HG03439 (cell line): Measurements from ENCODE around the gene MINDY4.
A peak's percentile ranks its signal among the peaks of the same experiment; 100 is the strongest.

Source experiments
- ATAC-seq: cut with Tn5 transposase; IDR thresholded peaks from one replicate; pipeline ENCODE4 v1.9.1; 2021; ENCODE audit warnings: mild to moderate bottlenecking, moderate library complexity; ENCODE audit not compliant: unreplicated experiment

Gene MINDY4

DNA sequence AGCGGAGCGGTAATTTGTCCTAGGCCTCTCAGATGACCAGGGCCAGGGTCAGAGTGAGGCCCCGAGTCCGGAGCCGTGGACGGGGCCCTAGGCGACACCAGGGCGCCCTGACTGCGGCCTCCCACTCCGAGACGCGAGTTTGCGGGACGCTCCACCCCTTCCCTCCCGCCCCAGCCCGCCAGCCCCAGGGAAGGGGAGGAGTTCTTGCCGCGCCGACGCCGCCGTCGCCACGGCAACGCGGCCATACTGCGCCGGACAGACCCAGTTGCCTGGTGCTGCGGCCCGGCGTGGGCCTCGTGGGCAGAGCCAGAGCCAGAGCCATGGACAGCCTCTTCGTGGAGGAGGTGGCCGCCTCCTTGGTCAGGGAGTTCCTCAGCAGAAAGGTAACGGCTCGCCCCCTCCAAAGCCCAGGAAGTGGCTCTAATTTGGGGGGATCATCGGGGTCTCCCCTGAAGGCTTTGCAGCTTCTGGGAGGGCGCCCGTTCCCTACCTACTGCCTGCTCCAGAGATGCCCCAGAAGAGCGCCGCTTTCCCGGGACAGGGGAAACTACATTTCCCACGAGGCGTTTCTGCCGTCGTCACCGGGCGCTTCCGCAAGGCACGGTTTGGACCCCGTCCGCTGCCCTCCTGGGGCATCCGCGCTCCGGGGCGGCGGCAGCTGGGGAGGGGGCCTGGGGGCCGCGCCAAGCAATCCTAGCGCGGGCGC lies at the start of gene MINDY4:
Gene MINDY4 (plus strand): TSS at position 244 of the 706 bp plus-strand sequence. CDS start 77 bp downstream, at position 321.
- peak; percentile 75 for ATAC-seq

DNA sequence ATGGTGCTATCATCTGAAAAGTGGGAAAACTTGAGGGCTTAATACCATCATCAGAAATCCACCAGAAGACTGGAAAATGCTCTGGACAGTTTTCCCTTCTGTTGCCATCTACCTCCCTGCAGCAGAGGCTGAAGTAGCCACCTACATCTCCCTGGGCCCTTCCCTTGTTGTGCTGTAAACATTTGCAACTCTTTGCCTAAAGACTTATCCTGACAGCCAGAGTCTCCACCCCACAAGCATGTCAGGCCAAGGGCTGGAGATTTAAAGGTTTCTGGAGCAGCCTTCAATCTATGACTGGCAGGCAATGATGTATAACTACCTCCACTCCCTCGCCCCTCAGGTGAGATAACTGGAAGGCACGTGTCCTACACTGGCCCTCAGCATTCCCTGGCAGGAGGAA lies 49.0 kb upstream of the MINDY4 start:
- ATAC-seq: no peak

DNA sequence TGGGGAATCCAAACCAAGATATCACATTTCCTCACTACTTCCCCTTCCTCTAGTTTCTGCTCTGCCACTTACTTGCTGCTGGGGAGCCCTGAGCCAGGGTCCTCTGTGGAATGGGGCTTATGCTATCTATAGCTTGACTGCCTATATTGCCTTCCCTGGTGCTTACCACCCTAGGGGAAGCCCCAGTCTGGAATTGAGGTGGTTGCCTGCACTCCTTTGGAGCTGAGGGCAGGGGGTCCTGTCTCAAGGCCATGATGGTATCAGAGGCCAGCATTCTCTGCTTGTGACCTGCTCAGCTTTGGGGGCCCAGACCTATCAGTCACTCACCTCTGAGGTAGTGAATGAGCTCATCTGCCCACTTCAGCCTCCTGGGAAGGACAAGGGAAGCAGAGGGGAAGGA lies 48.5 kb upstream of the MINDY4 start:
- no peak for ATAC-seq

DNA sequence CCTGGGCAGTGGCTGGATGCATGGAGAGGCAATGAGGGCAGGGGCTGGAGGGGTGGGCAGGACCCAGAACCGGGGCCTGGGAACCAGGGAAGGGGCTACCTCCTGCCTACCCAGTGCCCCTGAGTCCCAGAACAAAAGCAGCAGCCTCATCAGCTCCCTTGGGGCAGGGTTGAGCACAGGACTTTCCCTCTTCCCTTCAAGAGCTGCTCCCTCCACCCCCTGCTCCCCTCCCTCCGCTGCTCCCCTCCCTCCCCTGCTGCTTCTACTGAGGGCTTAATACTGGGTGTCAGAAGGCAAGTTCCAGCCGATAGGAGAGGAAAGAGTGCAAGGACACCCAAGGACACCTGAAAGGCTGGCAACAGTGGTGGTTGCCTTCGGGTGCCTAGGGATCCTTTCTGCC lies 47.4 kb upstream of the MINDY4 start:
- ATAC-seq: no peak

DNA sequence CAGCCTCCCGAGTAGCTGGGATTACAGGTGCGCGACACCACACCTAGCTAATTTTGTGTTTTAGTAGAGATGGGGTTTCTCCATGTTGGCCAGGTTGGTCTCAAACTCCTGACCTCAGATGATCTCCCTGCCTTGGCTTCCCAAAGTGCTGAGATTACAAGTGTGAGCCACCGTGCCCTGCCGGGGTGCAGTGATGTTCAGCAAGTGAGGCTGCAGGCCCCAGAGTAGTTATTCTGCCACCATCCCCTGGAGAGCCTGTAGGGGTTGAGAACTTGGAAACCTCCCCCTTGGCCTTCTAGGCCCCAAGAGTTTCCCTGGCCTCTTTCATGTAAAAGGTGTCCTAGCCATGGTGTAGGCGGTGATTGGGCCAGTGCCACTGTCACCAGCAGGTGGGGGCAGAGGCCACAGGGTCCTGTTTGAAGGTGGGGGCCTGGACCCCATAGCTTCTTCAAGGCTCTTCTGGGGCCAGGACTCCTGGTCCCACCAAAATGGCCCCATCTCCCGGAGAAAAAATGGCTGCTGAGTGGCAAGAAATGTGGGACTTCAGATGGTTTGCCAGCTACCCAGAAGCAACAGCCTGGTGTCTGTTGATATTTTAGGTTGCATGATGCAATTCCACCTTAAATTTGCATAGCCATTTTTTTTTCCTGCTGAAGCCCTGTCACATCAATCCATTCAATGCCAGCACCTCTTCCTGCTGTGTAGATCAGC lies 44.8 kb upstream of the MINDY4 start:
- no peak for ATAC-seq

DNA sequence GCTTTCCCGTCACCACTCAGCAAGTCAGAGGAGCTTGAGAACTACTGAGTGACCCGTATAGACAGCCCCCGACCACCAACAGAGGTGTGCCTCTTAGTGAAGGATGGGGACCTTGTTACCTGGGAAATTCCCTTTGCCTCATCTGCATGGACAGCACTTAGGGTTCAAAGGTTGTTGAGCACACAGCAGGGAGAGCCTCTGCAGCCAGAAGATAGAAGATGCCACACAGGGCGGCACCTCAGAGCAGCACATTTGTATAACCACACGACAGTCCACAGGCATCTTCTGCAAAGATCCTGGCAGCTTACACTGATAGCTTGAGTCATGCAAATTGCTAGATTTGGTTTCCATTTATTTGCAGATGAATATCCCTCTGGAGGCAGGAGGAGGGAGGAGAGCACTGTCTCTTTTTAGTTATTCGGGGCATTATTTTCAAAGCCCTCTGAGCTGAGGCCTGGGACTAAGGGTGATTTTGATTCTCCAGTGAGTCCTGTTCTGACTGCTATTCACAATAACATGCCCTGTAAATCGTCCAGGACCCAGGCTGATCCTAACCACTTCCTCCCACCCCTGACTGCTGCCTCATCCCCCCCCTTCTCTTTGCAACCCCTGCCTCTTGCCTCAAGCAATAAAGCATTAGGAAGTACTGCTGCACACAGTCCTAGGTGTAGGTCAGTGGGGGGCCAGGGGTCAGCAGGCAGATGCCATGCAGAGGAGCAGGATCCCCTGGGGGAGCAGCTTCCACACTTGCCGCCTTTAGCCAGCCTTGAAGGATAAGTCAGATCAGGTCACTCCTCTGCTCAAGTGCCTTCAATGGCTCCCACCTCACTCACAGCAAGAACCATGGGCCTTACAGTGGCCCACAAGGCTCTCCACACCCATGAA lies 43.9 kb upstream of the MINDY4 start:
- no peak for ATAC-seq

DNA sequence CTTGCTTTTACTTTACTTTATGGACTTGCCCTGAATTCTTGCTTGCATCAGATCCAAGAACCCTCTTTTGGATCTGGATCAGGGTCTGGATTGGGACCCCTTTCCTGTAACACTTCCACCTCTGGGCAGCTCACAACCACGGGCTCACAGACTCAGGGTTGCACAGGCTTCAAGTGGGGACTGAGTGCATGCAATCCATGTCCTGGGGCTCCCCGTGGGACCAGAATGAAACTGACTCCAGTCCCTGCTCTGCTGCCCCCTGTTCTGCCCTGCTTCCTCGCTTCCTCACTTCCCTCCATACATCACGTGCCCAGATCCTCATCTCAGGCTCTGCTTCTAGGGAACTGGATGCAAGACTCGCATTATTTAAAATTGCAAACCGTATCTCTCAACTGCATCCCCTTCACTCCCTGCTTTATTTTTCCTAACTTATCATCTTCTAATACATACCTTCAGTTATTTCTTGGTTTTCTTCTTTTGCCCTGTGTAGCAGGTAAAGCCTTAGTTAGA lies 42.6 kb upstream of the MINDY4 start:
- ATAC-seq: no peak

DNA sequence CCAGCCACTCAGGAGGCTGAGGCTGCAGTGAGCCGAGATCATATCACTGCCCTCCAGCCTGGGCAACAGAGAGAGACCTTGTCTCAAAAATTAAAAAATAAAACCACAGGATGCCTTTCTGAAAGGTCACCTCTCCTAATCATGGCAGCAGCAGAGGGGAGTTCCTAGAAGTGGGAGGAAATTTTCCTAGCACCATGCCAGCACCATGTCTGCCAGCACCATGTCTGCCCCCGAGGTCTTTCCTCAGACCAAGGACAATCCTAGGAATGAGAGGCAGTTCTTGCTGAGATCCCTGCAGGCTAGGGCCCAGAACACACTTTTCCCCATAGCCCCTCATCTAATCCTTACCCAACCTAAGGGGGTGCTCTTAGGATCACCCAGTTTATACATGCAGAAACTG lies 41.6 kb upstream of the MINDY4 start:
- ATAC-seq: no peak

DNA sequence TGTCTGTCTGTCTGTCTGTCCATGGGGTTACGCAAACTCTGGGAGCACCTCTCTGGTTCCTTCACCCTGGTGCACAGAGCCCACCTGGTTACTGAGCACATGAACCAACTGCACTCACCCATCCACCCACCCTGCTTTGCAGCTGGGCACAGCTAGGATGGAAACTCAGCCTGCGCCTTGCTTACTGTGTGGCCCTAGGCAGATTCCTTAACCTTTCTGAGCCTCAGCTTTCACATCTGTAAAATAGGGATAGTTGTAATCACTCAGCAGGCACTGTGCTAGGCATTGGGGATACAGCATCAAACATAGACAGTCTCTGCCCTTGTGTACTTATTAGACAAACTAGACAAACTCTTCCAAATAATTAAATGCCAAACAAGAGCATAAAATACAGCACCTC lies 41.1 kb upstream of the MINDY4 start:
- ATAC-seq: no peak

DNA sequence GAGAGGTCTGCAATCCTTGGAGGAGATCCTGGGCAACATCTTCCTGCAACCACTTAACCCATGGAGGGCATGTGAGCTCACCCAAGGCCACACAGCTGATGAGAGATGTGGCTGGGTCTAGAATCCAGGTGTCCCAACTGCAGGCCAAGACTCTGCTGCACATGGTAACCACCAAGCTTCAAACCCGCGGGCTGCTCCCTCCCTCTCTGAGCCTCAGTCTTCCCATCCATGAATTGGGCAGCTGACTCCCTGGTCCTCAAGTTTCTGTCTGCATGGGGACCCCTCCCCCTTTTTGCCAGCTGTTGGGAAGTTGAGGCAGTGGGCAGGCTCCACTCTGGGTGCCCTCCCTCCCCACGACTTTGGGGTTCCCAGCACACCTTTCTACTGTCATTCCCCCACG lies 40.2 kb upstream of the MINDY4 start:
- no peak for ATAC-seq

DNA sequence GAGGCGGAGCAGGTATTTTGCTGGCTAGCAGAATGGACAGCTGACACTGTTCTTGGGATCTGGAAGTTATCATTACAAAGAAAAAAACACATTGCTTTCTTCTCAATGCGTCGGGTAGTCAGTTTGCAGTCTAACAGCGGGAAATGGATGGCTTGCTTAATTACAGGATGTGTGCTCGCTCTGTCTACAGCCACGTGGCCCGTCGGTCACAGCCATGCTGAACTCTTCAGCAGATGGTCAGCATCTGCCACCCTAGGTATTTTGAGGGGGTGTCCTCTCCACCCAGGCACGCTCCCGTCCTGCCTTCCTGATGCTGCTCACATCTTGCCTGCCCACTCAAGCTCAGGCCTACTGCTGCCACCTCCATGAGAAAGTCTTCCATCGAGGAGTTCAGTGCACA lies 39.6 kb upstream of the MINDY4 start:
- no peak for ATAC-seq

DNA sequence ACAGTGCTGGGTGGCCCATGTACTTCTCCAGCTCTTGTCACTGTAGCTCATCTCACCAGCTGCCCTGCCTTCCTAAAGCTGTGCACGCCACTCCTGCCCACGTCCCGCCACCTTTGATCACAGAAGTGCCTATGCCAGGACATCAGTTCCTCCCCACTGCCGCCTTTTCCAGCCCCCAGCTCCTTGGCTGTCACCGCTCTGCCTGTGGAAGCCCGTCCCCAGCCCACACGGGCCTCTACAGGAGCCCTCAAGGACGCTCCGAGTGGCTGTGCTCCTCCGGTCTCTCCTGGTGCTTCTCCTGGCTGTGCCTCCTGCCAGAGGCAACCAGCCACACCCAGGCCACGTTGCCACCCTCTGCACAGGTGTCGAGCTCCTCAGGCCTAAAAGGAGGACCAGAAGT lies 38.6 kb upstream of the MINDY4 start:
- no peak for ATAC-seq

DNA sequence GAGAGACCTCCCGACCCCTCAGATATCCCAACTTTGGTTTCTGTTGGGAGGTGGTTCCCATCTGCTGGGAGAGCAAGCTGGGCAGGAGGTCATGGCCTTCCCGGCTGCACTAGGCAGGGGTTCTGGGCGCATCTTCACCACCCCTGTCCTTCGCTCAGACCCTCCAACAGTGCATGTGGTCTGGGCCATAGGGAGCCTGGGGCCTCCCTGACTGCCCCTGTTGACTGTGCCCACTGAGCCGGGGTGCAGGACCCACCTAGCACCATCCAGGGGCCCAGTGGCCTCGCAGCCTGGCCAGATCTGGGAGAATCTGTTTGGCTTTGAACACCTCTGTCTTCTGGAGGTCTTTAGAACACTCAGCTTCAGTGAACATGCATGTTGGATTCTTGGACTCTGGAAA lies 38.0 kb upstream of the MINDY4 start:
- no peak for ATAC-seq

DNA sequence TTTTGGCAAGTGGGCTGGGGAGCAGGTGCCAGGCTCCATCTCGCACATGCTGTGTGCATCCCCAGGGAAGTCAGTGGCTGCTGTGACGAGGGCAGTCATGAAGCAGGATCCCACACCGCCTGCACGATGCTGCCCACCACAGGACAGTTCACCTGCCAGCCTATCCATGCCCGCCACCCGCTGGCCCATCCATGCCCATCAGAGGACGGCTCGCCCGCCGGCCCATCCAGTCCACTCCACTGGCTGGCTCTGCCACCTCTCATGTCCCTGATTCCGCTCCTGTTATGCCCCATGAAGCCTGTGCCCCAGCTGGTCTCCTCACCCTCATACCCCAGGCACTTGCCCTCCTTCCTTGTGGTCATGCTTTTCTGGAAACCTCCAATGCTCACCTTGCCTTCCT lies 37.5 kb upstream of the MINDY4 start:
- ATAC-seq: no peak

DNA sequence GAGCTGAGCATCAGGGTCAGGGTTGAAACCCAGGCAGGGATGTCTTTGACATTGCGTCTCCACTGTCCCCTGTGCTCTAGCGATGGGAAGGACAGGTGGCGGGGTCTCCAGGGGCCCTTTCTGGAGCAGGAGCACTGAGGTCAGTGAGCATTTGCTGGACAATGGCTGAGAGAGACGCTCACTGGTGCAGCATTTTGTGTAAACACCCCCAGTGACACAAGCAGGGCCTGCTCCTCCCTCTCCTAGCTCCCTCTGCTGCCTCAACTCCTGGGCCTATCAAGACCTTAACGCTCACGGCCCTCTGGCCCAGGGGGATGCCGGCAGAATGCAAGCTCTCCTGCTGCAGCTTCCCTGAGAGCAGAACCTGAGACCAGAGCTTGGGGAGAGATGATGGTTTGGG lies 36.7 kb upstream of the MINDY4 start:
- ATAC-seq: no peak

DNA sequence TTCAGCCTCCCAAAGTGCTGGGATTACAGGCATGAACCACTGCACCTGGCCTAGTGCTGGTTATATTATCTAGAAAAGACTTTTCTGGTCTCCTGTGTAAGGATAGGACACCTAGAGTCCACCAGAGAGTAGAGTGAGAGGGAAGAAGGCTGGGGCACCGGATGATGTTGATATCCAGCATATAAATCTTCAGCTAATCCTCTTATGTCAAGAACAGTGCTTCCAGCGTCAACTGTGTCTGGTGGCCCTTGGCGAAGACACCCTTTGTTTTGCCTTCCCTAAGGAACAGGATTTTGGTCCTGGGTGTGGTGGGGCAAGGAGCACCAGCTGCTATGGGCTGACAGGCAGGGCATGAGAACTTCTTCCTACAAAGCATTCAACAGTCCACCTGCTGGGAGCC lies 35.6 kb upstream of the MINDY4 start:
- ATAC-seq: no peak

DNA sequence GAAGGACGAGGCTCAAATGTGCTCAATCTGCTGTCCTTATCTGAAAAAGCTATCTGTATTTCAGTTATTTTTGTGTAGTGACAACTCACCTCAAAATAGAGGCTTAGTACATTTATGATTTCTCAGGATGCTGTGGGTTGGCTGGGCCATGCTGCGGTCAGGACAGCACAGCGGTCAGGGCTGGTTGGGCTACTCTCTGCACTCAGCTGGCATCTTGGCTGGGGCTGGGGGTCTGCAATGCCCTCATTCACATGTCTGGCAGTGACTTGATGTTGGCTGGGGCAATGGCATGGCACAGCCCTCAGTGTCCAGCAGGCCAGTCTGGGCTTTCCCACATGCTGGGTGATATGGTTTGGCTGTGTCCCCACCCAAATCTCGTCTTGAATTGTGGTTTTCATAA lies 34.9 kb upstream of the MINDY4 start:
- ATAC-seq: no peak

DNA sequence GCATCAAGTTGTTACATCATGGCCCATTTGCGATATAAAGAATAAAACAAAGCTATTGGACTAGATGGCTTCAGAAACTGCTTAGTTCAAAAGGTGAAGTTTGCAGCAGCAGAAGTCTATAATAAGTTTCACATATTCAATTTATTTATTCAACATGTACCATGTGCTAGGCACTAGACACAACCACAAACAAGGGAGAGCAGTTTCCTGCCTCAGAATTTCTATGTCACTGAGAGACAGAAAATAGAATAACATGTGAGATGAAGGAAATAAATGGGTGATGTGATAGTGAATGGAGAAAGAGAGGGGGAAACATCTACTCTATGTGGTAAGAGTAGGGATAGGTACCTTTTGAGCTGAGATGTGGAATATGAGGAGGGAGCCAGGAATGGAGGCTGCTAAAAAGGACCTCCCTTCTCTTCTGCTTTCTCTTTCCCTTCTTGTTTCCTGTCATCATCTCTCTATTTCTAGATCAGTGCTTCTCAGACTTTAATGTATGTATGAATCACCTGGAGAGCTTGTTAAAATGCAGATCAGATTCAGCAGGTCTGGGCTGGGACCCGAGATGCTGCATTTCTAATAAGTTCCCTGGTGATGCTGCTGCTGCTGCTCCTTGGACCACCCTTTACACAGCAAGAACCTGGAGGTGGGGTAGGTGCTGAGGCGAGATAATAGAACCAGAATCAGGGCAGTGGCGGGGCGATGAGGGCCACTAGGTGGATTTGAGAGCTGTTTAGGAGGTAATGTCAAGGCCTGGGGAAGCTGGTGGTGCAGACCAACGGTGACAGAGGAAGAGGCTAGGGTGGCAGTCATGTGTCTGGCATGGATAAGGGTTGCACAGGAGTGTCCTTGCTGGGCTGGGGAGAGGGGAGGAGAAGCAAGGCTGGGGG lies 32.9 kb upstream of the MINDY4 start:
- no peak for ATAC-seq

DNA sequence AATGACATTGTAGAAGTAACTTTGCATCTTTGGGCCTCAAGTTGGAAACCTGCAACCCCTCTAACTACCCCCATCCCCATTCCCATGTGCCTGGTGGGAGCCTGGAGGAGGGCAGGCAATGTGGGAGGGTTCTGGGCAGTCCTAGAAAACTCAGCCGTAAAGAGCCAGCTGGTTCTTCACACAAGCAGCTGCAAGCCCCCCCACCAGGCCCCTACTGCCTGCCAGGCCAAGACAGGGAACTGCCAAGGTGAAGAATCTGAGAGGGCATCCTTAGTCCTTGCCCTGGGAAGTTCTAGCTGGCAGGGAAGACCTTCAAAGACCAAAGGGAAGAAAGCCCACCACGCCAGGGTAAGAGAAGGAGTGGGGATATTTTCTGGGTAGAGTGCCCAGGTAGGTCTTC lies 31.5 kb upstream of the MINDY4 start:
- no peak for ATAC-seq

DNA sequence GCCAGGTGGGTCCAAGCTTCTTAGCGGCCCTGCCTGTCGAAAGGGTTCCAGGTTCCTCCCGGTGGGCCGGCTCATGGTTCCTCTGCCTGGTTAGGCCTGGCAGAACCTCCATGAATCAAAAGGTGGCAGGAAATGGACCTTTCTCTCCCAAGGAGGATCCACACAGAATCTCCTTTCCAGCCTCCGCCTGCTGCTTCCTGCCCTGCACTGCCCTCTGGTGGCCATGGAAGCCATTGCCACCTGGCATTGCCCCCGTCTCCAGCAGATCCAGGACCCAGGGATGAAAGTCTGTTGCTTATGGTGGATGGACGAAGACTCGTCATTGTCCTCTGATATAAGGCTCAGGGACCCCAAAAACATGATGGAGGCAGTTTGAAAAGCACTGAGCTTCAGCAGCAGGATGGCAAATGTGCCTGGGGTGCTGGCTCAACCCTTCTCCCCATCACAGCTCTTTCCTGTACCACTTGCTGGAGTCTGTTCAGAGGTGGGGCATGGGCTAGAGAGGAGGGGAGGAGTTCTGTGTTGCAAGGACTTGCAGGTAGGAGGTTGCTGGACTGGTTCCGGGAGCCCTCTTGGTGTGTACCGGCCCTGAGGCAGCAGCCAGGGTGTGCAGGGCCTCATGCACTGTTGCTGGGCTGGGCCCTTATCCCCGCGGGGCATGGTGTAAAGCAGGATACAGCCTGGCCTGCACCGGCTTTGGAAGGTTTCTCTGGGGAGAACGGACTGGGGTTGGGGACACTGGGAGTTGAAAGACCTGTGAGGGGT lies 30.6 kb upstream of the MINDY4 start:
- ATAC-seq: peak; percentile 56
